DND-41 (cell line): ENCODE measurements around the gene CHD8.

Source experiments
- ATAC-seq: fragments of 200-7000 bp; cut with Tn5 transposase; 3 replicates; pipeline ENCODE4 v1.9.1; 2021; ENCODE audit warnings: low read depth; ENCODE audit not compliant: insufficient read depth
- DNase-seq: peaks from one replicate; pipeline ENCODE4 v3.0.0-alpha.2; 2020
- H2AFZ ChIP-seq: 2 replicates; pipeline ENCODE4 v1.6.0; 2012; ENCODE audit warnings: low read depth, low read length
- H3K27ac ChIP-seq: 2 replicates; pipeline ENCODE4 v1.5.1; 2012; ENCODE audit warnings: low read length, inconsistent platforms
- H3K27me3 ChIP-seq: fragments of 200-600 bp; sonication (generic); 2 replicates; pipeline ENCODE4 v1.6.0; 2012; ENCODE audit warnings: low read length, mild to moderate bottlenecking, inconsistent platforms; ENCODE audit not compliant: insufficient read depth, poor library complexity
- H3K36me3 ChIP-seq: 2 replicates; pipeline ENCODE4 v1.5.1; 2012; ENCODE audit warnings: low read length, inconsistent platforms; ENCODE audit not compliant: insufficient read depth
- H3K4me1 ChIP-seq: 2 replicates; pipeline ENCODE4 v1.5.1; 2012; ENCODE audit warnings: mild to moderate bottlenecking, low read length; ENCODE audit not compliant: insufficient read depth
- H3K4me2 ChIP-seq: 2 replicates; pipeline ENCODE4 v1.6.0; 2012; ENCODE audit warnings: mild to moderate bottlenecking, moderate library complexity, low read length, inconsistent platforms; ENCODE audit not compliant: insufficient read depth
- H3K4me3 ChIP-seq, 2 experiments: fragments of 200-600 bp in 1 of 2; shearing (Covaris generic) in 1 of 2; 2 replicates each; pipeline ENCODE4 v1.5.1; 2012 to 2016; ENCODE audit warnings: inconsistent platforms in 2 of 2, low read length in 2 of 2, mild to moderate bottlenecking in 2 of 2, low read depth in 1 of 2, moderate library complexity in 1 of 2
- H3K79me2 ChIP-seq: 2 replicates; pipeline ENCODE4 v1.6.0; 2012; ENCODE audit warnings: low read length, inconsistent platforms; ENCODE audit not compliant: insufficient read depth
- H3K9ac ChIP-seq: 2 replicates; pipeline ENCODE4 v1.6.0; 2012; ENCODE audit warnings: low read depth, mild to moderate bottlenecking, inconsistent platforms, low read length, moderate library complexity
- H3K9me3 ChIP-seq: 2 replicates; pipeline ENCODE4 v1.5.1; 2012; ENCODE audit warnings: low read length, moderate library complexity, mild to moderate bottlenecking, inconsistent platforms; ENCODE audit not compliant: insufficient read depth, severe bottlenecking
- H4K20me1 ChIP-seq: 2 replicates; pipeline ENCODE4 v1.6.0; 2012; ENCODE audit warnings: low read length; ENCODE audit not compliant: insufficient read depth
- EZH2 ChIP-seq: IDR thresholded peaks from 3 replicates; pipeline ENCODE4 v1.6.1; 2012; ENCODE audit warnings: borderline replicate concordance, low read depth, mild to moderate bottlenecking, moderate library complexity, low read length, inconsistent platforms; ENCODE audit not compliant: severe bottlenecking
- TF ChIP-seq, protein P1 (sequence below): IDR thresholded peaks from 2 replicates; pipeline ENCODE4 v1.5.1; 2012; ENCODE audit warnings: borderline replicate concordance, low read length, moderate library complexity, mild to moderate bottlenecking; ENCODE audit not compliant: poor library complexity, severe bottlenecking; ENCODE audit errors: extremely low read depth

CHD8 gene

DNA sequence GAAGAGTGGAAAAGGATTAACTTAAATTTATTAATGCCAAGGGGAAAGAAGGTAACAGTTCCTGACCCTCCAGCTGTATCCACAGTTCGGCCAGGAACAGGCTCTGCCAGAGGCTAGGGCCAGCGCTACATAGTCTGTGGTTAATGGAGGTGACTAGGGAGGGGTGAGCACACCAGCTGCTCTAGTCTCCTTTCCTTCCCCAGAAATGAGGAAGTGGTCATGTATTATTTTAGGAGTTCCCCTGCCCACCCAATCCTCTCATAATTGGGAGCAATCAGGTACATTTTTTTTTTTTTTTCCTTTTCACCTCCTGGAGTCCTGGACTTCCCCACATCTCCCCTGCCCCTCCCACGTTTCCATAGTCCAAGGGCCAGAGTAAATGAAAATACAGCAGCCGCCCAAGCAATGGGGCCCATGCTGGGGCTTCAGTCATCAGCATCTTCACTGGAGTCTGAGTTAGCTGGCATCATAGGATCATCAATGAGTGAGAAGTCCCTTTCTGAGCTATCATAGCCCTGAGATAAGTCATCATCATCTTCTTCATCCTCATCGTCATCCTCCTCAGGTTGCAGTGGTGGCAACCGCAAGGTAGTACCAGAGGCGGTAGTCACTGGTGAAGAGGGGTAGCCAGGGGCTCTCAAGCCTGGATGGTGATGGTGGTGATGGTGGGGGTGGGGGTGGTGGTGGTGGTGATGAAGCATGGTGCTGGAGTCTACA is 70.6 kb downstream of the CHD8 start:
- H3K9me3 ChIP-seq: no peaks in the 10 kb centered on the region
- peaks cover 66% of the 10 kb centered on the region for H3K36me3 ChIP-seq
- H3K4me3 ChIP-seq: peak overlapping the region in 1 of 2 experiments; percentile 88; a peak in 2 of 4 replicates
- peak overlapping the region; percentile 83 for H3K9ac ChIP-seq
- H3K4me1 ChIP-seq: peaks cover 48% of the 10 kb centered on the region
- peak; percentile 17 for DNase-seq
- peak overlapping the region; percentile 96; the same call in 1 of the 2 replicates for H2AFZ ChIP-seq
- H3K79me2 ChIP-seq: peaks cover 40% of the 10 kb centered on the region
- peak overlapping the region; percentile 86 for H3K4me2 ChIP-seq
- H4K20me1 ChIP-seq: peaks cover 15% of the 10 kb centered on the region; the same call in 1 of the 2 replicates
- H3K27me3 ChIP-seq: no peaks in the 10 kb centered on the region
- H3K27ac ChIP-seq: peak overlapping the region; percentile 99
- no peak for TF ChIP-seq EZH2
- TF ChIP-seq, protein P1, sequence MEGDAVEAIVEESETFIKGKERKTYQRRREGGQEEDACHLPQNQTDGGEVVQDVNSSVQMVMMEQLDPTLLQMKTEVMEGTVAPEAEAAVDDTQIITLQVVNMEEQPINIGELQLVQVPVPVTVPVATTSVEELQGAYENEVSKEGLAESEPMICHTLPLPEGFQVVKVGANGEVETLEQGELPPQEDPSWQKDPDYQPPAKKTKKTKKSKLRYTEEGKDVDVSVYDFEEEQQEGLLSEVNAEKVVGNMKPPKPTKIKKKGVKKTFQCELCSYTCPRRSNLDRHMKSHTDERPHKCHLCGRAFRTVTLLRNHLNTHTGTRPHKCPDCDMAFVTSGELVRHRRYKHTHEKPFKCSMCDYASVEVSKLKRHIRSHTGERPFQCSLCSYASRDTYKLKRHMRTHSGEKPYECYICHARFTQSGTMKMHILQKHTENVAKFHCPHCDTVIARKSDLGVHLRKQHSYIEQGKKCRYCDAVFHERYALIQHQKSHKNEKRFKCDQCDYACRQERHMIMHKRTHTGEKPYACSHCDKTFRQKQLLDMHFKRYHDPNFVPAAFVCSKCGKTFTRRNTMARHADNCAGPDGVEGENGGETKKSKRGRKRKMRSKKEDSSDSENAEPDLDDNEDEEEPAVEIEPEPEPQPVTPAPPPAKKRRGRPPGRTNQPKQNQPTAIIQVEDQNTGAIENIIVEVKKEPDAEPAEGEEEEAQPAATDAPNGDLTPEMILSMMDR: no peak
- ATAC-seq: no peak

DNA sequence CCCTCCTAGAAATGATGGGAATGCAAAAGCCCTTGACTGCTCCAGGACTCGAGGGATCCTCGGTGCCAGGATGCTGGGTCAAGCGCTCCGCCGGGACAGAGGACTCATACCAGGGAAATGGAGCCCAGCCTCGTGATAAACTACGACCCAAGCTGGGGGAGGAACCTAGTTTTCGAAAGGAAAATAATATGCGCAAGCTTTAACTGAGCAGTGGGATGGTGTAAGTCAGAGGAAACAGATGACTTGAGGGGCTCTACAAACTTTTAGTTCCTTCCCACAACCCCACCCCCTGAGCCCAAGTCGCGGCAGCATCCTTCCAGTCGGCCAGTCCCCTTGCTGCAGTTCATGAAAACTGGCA is 71.5 kb downstream of the CHD8 start:
- Histone ChIP-seq H3K36me3 (peaks cover 62% of the 10 kb centered on the region), H3K4me2 (peak overlapping the region; percentile 86), H3K9me3 (no peaks in the 10 kb centered on the region), H3K27me3 (no peaks in the 10 kb centered on the region), H3K79me2 (peaks cover 49% of the 10 kb centered on the region), H3K27ac (peak overlapping the region; percentile 99), H3K9ac (peak overlapping the region; percentile 83), H2AFZ (peak overlapping the region; percentile 96), H4K20me1 (peaks cover 22% of the 10 kb centered on the region; the same call in 1 of the 2 replicates), H3K4me3 (peak overlapping the region; percentile 71 to 88; a peak in 3 of 4 replicates), H3K4me1 (peaks cover 54% of the 10 kb centered on the region)
- ATAC-seq (peak; percentile 59), DNase-seq (no peak)
- TF ChIP-seq EZH2: no peak
- TF ChIP-seq, protein P1: no peak

DNA sequence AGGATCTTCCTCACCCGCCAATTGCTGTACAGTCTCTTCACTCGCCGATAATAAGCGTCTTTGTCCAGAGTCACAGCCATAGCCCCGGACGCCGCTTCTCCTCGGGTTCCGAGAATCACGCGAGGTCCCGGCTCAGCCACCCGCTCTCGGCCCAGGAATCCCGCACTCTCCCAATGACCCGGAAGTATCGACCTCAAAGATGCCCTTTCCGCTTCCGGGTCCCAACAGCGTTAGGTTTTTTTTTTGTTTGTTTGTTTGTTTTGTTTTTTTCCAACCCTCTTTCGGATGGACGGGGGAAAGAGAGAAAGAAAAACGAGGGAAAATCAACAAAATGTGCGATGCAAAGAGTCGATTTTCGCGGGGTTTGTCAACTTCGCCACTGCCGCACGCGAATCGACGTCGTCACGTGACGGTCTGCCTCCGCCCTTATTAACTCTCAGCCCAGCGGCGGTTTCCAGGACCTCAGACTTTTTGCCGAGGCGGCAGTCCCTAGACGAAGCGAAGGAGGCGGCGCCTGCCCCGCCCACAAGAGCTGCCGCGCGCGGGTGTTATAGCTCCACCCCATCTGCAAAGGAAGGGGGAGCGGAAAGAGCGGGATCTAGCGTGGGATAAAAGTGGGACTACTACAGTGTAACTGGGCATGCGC is 72.0 kb downstream of the CHD8 start, which contains the start of gene SUPT16H:
Gene SUPT16H (minus strand): TSS at position 172 of the 646 bp plus-strand sequence. CDS start 92 bp downstream, at position 80.
- Histone ChIP-seq H3K79me2 (peaks cover 54% of the 10 kb centered on the region), H3K27me3 (no peaks in the 10 kb centered on the region), H4K20me1 (peaks cover 27% of the 10 kb centered on the region), H3K9me3 (no peaks in the 10 kb centered on the region), H3K9ac (peak within 1 kb of the TSS; percentile 83), H3K36me3 (peaks cover 62% of the 10 kb centered on the region), H2AFZ (peak within 1 kb of the TSS; percentile 96), H3K27ac (peak within 1 kb of the TSS; percentile 99), H3K4me1 (peaks cover 56% of the 10 kb centered on the region), H3K4me2 (peak within 1 kb of the TSS; percentile 86), H3K4me3 (peak within 1 kb of the TSS; percentile 71 to 88)
- ATAC-seq (peak; percentile 92), DNase-seq (peak; percentile 97)
- TF ChIP-seq EZH2: no peak
